NCI-H2029 treated with DMSO at 0.1 percent for 48 hours (cell line): ENCODE measurements around the gene RNF39.
A peak's percentile ranks its signal among the peaks of the same experiment; 100 is the strongest.
"Not testable (repeated sequence)": the region's sequence is repeated elsewhere in the genome, so short reads cannot be mapped to it uniquely, and the experiment has no call there.

Experiments
- DNase-seq: peaks from one replicate; lab custom pipeline; 2025; lab: John Stamatoyannopoulos, UW

RNF39 gene, protein sequence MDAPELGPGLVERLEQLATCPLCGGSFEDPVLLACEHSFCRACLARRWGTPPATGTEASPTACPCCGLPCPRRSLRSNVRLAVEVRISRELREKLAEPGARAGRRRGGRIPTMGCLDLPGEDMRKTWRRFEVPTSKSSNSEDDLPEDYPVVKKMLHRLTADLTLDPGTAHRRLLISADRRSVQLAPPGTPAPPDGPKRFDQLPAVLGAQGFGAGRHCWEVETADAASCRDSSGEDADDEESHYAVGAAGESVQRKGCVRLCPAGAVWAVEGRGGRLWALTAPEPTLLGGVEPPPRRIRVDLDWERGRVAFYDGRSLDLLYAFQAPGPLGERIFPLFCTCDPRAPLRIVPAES

DNA sequence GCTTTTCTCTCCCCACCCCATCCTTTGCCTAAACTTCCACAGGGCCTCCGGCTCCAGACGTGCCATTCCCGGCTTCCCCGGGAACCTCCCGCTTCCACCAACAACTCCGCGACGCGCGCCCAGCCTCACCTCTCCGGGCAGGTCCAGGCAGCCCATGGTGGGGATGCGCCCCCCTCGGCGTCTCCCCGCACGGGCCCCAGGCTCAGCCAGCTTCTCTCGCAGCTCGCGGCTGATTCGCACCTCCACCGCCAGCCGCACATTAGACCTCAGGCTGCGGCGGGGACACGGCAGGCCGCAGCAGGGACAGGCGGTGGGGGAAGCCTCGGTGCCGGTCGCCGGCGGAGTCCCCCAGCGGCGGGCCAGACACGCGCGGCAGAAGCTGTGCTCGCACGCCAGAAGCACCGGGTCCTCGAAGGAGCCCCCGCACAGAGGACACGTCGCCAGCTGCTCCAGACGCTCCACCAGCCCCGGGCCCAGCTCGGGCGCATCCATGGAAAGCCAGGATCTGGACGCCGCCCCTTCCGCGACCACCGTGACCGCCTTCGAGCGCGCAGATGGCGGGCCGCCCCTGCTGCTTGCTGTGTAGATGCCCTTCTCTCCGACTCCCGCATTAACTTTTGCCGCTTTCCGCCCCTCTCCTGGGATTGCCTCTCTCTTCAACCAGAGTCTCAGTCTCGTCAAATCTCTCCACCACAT is at the start of gene RNF39:
RNF39 (minus strand) TSS at position 676 of the 696 bp plus-strand sequence; CDS start at position 492, 184 bp downstream.
- no peak for DNase-seq

DNA sequence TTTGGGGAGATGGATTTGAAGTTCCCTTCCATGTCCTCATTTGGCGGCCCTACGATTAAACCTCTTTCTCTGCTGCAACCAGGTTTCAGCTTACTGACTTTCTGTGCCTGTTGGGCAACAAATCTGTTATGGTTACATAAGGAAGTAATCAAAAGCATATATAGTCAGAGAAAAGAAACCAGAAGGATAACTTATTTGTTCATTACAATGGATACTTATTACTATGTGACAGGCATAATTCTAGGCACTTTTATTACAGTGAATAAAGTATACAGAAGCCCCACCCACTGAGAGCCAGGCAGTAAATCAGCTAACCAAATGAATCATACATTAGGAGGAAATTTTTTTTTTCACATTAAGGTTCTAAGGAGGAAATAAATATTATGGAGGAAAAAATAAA is 46.9 kb upstream of the RNF39 start:
- no peak for DNase-seq

DNA sequence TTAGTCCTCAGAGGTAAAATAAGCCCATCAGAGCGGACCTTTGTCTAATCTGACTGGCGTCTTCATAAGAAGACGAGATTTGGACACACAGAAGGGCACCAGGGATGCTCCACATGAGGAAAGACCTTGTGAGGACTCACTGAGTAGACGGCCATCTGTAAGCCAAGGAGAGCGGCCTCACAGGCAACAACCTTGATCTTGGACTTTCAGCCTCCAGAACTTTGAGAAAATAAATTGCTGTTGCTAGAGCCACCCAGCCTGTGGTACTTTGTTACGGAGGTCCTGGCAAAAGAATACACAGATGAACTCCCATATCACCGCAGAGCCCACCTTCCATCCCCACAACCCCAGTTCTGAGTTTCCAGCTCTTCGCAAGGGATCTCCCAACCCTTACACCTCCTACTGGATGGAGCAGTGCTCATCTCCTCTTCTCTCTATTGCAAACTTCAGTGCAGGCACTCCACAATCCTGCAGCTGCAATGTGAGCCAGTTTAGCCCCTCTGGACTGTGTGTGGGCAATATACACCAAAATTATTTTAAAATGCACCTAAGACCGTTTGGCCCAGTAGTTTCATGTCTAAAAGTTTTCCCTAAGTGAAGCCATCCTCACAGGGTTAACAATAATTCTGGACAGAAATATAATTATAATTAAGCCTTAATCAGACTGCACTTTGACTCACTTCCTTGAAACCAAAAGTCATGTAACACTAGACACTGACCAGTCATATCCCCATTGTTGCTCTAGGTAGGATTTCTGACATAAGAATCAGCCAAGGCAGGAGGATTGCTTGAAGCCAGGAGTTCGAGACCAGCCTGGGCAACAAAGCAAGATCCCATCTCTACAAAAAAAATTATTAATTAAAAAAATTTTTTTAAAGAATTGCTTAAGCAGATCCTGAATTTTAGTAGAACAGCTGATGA is 46.1 kb upstream of the RNF39 start:
- no peak for DNase-seq

GRCh38 chr6:30118691-30119090 is 43.1 kb upstream of the RNF39 start:
- DNase-seq = not testable (repeated sequence)

DNA sequence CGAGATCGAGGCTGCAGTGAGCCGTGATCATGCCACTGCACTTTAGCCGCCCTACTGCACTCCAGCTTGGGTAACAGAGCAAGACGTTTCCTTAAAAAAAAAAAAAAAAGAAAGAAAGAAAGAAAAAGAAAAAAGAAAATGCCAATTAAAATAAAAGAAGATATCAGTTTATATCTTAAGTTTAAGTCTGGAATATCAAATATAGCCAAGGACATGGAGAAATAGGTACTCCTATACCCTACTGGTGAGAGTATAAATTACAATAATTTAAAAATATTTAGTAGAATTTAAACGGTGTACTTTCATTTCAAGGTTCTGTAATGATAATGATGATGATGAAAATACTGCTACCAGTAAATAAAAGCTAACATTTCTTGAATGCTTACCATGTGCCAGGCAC is 41.2 kb upstream of the RNF39 start:
- no peak for DNase-seq

GRCh38 chr6:30113841-30114240 is 38.3 kb upstream of the RNF39 start:
- DNase-seq = no peak

GRCh38 chr6:30113003-30113759 is 37.6 kb upstream of the RNF39 start, which contains the start of gene TRIM31:
TRIM31 (minus strand) TSS chr6:30113090; CDS start chr6:30112805, 285 bp downstream.
- no peak for DNase-seq

GRCh38 chr6:30112402-30112994 is 36.9 kb upstream of the RNF39 start:
- no peak for DNase-seq

GRCh38 chr6:30111266-30111856 is 35.8 kb upstream of the RNF39 start:
- no peak for DNase-seq

- DNase-seq = no peak
These were observed 29.1 kb upstream of the RNF39 start for GRCh38 chr6:30104661-30105060.

DNA sequence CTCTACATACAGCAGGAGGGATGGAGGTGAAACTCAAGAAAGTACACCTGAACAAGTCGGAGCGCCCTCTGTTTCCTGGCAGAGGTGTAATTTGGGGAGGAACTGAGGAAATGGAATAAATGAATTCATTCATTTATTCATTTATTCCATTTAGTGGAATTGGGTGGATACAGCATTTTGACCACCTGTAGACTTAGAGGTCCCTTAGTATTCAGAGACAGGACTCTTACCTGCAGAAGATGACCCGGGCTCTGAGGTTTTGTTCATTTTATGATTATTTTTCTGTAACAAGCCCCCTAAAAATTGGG is 28.3 kb upstream of the RNF39 start:
- DNase-seq = no peak

GRCh38 chr6:30102970-30103871 is 27.7 kb upstream of the RNF39 start:
- peak; percentile 69 for DNase-seq

DNA sequence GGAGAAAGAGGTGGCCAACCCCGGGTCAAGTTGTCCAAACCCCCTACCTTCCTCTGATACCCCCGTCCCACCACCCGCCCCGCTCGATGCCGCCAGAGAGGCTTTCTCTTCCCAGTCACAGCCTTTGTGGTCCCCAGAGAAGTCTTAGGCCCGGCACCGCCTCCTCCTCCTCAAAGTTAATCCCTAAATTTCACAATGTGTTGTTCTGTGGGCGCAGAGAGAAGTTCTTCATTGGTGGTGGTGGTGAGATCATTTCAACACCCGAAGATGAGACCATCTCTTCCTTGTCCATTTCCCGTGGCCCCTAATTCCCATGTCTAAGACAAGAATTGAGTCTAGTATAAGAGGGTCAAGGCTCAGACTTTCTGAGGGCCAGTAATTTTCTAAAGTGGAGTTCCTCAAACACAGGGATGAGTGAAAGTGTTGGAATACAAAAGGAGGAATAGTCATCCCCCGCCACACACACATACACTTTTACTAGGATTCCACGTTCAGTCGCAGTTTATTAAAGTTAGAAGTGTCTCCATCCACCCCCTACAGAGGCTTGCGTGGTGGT is 26.9 kb upstream of the RNF39 start:
- DNase-seq = no peak

DNA sequence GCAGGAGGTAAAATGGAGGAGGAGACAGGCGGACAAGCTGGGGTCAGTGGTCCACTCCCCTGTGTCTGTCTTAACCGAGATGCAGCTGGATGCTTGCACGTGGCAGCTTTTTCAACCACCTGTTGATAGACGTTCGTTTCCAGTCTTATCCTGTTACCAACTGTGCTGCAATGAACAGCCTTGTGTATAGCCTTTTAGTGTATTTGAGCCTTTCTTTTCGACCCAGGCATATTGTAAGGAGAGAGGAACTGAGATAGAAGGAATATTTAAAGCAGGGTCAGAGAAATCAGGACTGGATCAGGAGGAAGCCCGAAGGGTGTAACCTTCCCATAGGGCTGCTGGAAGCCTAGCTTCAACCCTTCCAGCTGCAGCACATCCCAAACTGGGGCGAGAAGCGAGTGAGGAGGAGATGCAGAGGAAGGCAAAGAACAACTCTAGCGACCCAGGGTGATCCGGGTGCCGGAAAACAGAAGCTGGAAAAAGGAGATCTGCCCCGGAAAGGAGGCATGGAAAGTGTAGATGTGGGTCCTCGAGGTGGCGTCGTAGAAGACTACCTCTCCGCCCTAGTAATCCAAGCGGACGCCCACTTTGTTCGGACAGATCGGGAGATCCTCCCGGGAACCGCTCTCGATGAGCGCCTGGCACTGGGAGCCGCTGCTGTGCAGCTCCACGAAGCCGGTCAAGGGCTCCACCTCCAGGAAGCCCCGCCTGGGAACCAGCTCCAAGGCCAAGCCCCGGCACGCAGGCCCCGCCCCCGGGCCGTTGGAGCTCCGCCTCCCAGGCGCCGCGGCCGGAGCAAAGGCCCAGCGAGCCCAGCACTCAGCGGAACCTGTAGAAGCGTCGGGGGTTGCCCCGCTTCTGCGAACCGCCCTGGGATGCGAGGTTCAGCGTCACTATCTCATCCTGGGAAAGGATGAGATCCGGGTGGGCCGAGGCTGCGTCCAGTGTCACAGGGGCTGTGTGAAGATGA is 26.2 kb upstream of the RNF39 start:
- DNase-seq = peak; percentile 4

GRCh38 chr6:30100585-30101443 is 25.2 kb upstream of the RNF39 start:
- DNase-seq = no peak

DNA sequence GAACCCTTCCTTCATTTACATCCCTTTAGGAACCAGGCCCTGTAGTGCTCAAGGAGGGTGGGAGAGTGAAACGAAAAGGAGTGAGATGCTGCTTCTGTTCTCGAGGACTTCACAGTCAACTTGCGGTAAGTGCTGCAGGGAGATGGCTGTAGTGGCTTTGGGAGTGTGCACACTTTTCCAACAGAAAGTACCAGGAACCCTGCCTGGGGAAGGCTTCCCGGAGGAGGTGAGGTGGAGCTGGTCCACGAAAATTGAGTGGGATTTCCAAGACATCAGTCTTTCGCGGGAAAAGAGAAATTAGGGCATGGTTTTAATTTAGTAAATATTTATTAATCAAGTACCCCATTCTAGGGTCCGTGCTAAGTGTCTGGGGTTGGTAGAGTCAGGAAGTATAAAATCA is 24.6 kb upstream of the RNF39 start:
- DNase-seq = no peak
